Endodermal cell (in vitro differentiated cells): ENCODE data around the gene PRICKLE4. TPM values are rescaled to one million over a fixed set of nuclear protein-coding genes. Genes with fewer than 3 reads are reported as not detected.

Source experiments
- DNase-seq: peaks from one replicate; pipeline ENCODE4 v3.0.0-alpha.2; 2017
- H3K27ac ChIP-seq: 2 replicates; pipeline ENCODE4 v1.5.1; 2013; ENCODE audit warnings: mild to moderate bottlenecking, low read depth, low read length, moderate library complexity
- H3K27me3 ChIP-seq: 2 replicates; pipeline ENCODE4 v1.6.1; 2013; ENCODE audit warnings: mild to moderate bottlenecking, low read length, moderate library complexity; ENCODE audit not compliant: insufficient read depth, control insufficient read depth, poor library complexity, severe bottlenecking
- H3K36me3 ChIP-seq: 2 replicates; pipeline ENCODE4 v1.7.0; 2013; ENCODE audit warnings: mild to moderate bottlenecking, low read length, moderate library complexity; ENCODE audit not compliant: control insufficient read depth, insufficient read depth
- H3K4me1 ChIP-seq: one replicate; pipeline ENCODE4 v1.7.0; 2013; ENCODE audit warnings: low read length; ENCODE audit not compliant: control insufficient read depth, insufficient read depth
- H3K4me3 ChIP-seq: 2 replicates; pipeline ENCODE4 v1.5.1; 2013; ENCODE audit warnings: mild to moderate bottlenecking, low read length, moderate library complexity
- H3K9ac ChIP-seq: 2 replicates; pipeline ENCODE4 v1.6.1; 2013; ENCODE audit warnings: mild to moderate bottlenecking, low read length, moderate library complexity; ENCODE audit not compliant: poor library complexity, severe bottlenecking; ENCODE audit errors: extremely low read depth
- H3K9me3 ChIP-seq: 2 replicates; pipeline ENCODE4 v1.6.1; 2013; ENCODE audit warnings: mild to moderate bottlenecking, low read length, moderate library complexity; ENCODE audit not compliant: control insufficient read depth
- H3K27ac Mint-ChIP-seq: 2 replicates; pipeline ENCODE4 v1.8.0; 2020; ENCODE audit warnings: mixed read lengths
- H3K27me3 Mint-ChIP-seq: 2 replicates; pipeline ENCODE4 v1.8.0; 2021; ENCODE audit warnings: mild to moderate bottlenecking, mixed read lengths; ENCODE audit not compliant: insufficient read depth
- H3K36me3 Mint-ChIP-seq: 2 replicates; pipeline ENCODE4 v1.8.0; 2020; ENCODE audit warnings: low read depth, mixed read lengths
- H3K4me1 Mint-ChIP-seq: 2 replicates; pipeline ENCODE4 v1.8.0; 2020; ENCODE audit warnings: mixed read lengths
- H3K4me3 Mint-ChIP-seq: 2 replicates; pipeline ENCODE4 v1.8.0; 2020; ENCODE audit warnings: mild to moderate bottlenecking, moderate library complexity, mixed read lengths
- H3K9me3 Mint-ChIP-seq: 2 replicates; pipeline ENCODE4 v1.8.0; 2020; ENCODE audit warnings: mild to moderate bottlenecking, mixed read lengths
- WGBS, 2 experiments: methylation state at CpG; one replicate each; pipeline versions ENCODE4 v1.1.5 to v1.1.7; 2013; ENCODE audit warnings: missing lambda C conversion rate in 2 of 2, mixed read lengths in 1 of 2; ENCODE audit not compliant: insufficient coverage in 1 of 2, insufficient read length in 1 of 2; 5-methylcytosine and 5-hydroxymethylcytosine counted together
- total RNA-seq, 2 donors: library from RNA; stranded (reverse); fragmentation: NEBNext Ultra II Directional in 1 of 2; extraction: Animal tissue kit (Norgen Biotek cat#: 25700) in 1 of 2; gene quantifications; 2 replicates in 1 of 2; 3 replicates in 1 of 2; pipeline ENCODE4 v1.2.1, GENCODE V29; 2021
- TF ChIP-seq, protein P1 (sequence below): fragments of 200-600 bp; sonication (generic); conservative IDR thresholded peaks from 2 replicates; pipeline ENCODE4 v1.5.0; 2021; ENCODE audit warnings: antibody characterized with exemption, mild to moderate bottlenecking

Gene PRICKLE4
- total RNA-seq, 2 donors from 2014 or later: 2.6 to 3.6 TPM

DNA sequence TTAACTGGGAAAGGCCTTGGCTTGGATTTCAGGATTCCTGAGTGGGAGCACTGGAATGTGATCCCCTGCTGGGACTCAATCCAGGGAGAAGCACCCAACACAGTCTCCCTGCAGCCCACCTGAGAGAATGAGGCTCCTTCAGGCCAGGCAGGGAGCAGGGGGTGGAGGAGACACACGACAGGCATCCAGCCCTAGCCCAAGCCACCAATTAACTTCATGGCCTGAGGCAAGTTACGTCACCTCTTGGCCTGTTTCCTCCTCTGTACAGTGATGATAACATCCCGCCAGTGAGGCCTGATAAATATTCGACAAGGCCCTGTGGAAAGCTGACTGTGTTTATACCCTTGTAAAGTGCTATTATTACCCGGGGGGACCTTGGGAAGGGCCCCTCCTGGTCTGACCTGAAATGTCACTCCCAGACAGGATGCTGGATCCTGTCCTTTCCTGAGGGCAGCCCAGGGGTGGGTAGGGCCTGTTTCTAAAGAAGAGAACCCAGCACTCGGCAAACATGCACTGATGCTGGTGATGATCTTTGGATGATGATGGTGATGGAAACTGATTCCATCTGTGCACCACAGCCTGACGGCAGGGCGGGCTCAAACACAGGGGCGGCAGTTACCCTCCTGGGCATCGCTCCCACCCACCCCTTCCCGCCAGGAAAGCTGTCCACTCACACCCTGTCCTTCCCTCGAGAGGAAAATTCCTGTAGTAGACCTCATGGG is 13.3 kb upstream of the PRICKLE4 start:
- Mint-ChIP-seq H3K4me3 (no peak overlapping the region), H3K36me3 (peaks cover 14% of the 10 kb centered on the region), H3K9me3 (no peaks in the 10 kb centered on the region), H3K4me1 (no peaks in the 10 kb centered on the region), H3K27ac (no peak overlapping the region), H3K27me3 (no peaks in the 10 kb centered on the region)
- Histone ChIP-seq H3K4me1 (peaks cover 3% of the 10 kb centered on the region), H3K27ac (peak overlapping the region; percentile 24), H3K27me3 (no peaks in the 10 kb centered on the region), H3K36me3 (peaks cover 7% of the 10 kb centered on the region), H3K9ac (no peak overlapping the region), H3K4me3 (no peak overlapping the region), H3K9me3 (no peaks in the 10 kb centered on the region)
- WGBS, 2 experiments: 90 to 95% methylated on average over 6 to 12 of the region's 12 CpGs
- TF ChIP-seq, protein P1, sequence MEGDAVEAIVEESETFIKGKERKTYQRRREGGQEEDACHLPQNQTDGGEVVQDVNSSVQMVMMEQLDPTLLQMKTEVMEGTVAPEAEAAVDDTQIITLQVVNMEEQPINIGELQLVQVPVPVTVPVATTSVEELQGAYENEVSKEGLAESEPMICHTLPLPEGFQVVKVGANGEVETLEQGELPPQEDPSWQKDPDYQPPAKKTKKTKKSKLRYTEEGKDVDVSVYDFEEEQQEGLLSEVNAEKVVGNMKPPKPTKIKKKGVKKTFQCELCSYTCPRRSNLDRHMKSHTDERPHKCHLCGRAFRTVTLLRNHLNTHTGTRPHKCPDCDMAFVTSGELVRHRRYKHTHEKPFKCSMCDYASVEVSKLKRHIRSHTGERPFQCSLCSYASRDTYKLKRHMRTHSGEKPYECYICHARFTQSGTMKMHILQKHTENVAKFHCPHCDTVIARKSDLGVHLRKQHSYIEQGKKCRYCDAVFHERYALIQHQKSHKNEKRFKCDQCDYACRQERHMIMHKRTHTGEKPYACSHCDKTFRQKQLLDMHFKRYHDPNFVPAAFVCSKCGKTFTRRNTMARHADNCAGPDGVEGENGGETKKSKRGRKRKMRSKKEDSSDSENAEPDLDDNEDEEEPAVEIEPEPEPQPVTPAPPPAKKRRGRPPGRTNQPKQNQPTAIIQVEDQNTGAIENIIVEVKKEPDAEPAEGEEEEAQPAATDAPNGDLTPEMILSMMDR: no peak
- peak; percentile 44 for DNase-seq

DNA sequence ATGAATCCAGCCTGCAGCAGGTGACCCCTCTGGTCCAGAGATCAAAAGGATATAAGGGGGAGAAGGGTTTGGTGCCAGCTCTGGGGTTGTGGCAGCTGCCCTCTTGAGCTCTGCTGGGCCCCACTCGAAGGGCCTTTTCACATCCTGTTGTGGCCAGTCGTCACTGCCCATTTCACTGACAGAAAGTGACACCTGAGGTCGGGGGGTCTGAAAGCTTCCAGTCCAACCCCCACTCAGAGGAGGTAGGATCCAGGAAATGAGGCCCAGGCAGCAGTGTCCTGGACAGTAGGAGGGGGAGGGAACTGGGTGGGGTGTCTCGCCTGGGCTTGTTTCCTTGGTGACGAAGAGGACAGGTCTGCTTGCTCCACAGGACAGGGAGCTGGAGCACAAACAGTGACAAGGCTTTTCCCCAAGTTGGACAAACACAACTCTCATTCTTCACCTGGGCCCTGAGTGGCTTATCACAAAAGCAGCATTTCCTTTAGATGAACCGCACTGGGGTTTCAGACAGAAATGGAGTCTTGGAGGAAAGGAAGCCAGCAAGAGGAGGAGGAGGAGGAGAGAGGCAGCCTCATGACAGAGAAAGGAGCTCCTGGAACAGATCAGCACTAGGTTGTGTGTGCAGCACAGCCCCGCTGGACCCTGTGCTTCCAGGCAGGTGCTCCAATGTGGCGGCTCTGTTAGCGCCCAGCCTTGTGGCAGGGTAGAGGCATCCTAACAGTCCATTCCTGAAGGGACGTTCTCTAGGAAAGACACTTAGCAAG is 11.9 kb upstream of the PRICKLE4 start:
- no peaks in the 10 kb centered on the region for H3K9me3 ChIP-seq
- 85 to 92% methylated on average over 4 to 10 of the region's 10 CpGs for WGBS, 2 experiments
- Mint-ChIP-seq H3K9me3 (no peaks in the 10 kb centered on the region), H3K4me1 (no peaks in the 10 kb centered on the region), H3K27me3 (no peaks in the 10 kb centered on the region), H3K4me3 (no peak overlapping the region), H3K36me3 (peaks cover 18% of the 10 kb centered on the region), H3K27ac (peak overlapping the region; percentile 41)
- H3K27ac ChIP-seq: peak overlapping the region; percentile 24
- H3K9ac ChIP-seq: no peak overlapping the region
- TF ChIP-seq, protein P1: no peak
- H3K36me3 ChIP-seq: peaks cover 14% of the 10 kb centered on the region
- H3K27me3 ChIP-seq: no peaks in the 10 kb centered on the region
- H3K4me1 ChIP-seq: peaks cover 3% of the 10 kb centered on the region
- H3K4me3 ChIP-seq: no peak overlapping the region
- DNase-seq: no peak

DNA sequence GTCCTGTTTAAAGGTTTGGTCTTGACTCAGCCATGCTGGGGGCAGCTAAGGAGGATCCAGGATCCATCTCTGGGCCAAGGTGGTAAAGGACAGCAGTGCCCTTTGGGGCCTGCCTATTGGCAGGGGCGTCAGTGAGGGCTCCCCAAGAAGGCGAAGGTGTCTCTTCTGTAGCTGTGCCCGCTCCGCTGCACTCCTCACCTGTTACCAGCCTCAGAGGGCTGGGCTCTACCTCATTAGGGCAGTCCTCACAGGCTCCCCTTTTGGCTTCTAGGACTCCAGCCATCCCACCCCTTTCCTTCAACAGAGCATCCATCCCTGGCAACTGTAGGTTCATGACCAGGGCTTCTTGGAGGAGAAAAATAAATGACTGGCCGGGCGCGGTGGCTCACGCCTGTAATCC is 11.2 kb upstream of the PRICKLE4 start:
- WGBS, 2 experiments: 94 to 97% methylated on average over 5 to 8 of the region's 8 CpGs
- no peaks in the 10 kb centered on the region for H3K9me3 ChIP-seq
- no peak for DNase-seq
- Mint-ChIP-seq H3K36me3 (peaks cover 22% of the 10 kb centered on the region), H3K27me3 (no peaks in the 10 kb centered on the region), H3K9me3 (no peaks in the 10 kb centered on the region), H3K4me1 (no peaks in the 10 kb centered on the region), H3K27ac (no peak overlapping the region), H3K4me3 (no peak overlapping the region)
- no peak overlapping the region for H3K27ac ChIP-seq
- peaks cover 3% of the 10 kb centered on the region for H3K4me1 ChIP-seq
- H3K9ac ChIP-seq: no peak overlapping the region
- no peak overlapping the region for H3K4me3 ChIP-seq
- TF ChIP-seq, protein P1: no peak
- H3K27me3 ChIP-seq: no peaks in the 10 kb centered on the region
- H3K36me3 ChIP-seq: peaks cover 17% of the 10 kb centered on the region
